ENCODE data around the gene MLX. TPM values are rescaled to one million over a fixed set of nuclear protein-coding genes. Genes with fewer than 3 reads are reported as not detected.

MLX gene
- total RNA-seq, 2 experiments from 2014 or later: 42.7 to 45.9 TPM

GRCh38 chr17:42596386-42596785 lies 29.5 kb downstream of the MLX start:
- Mint-ChIP-seq H3K36me3 (ENCODE audit: low read depth) (peaks cover 6% of the 10 kb centered on the region), H3K4me1 (ENCODE audit: low read depth) (peaks cover 18% of the 10 kb centered on the region), H3K27ac (peak overlapping the region; percentile 53), H3K27me3 (no peaks in the 10 kb centered on the region), H3K4me3 (no peak overlapping the region), H3K9me3 (no peaks in the 10 kb centered on the region)
- ChIA-PET POLR2A (interaction anchor here (1.1 kb wide), 1 partner anchor 19 kb away, joined by 4 read pairs; the partner anchor contains the start of gene PSMC3IP), CTCF (no interaction called here)
- intact Hi-C loops (cut with micrococcal nuclease): no loop called here
- DNase-seq (no peak), ATAC-seq (no peak)
- TF ChIP-seq CTCF (IDR thresholded peaks at IDR 0.05): no peak

GRCh38 chr17:42598905-42599304 lies 32.0 kb downstream of the MLX start:
- peaks cover 25% of the 10 kb centered on the region for H3K4me1 Mint-ChIP-seq (ENCODE audit: low read depth)
- DNase-seq (no peak), ATAC-seq (no peak)
- H3K36me3 Mint-ChIP-seq (ENCODE audit: low read depth): peaks cover 9% of the 10 kb centered on the region
- TF ChIP-seq CTCF (IDR thresholded peaks at IDR 0.05): no peak
- H3K27ac Mint-ChIP-seq: no peak overlapping the region
- POLR2A ChIA-PET: interaction anchor here (1.0 to 1.7 kb wide), 2 partner anchors 9 to 22 kb away, joined by 4 to 9 read pairs; no protein-coding TSS in a partner anchor
- CTCF ChIA-PET: interaction anchor here (2.1 to 6.1 kb wide), 3 partner anchors 9 to 165 kb away, joined by 6 to 46 read pairs (median 7); partner anchors contain the start of gene PSMC3IP
- H3K27me3 Mint-ChIP-seq: no peaks in the 10 kb centered on the region
- intact Hi-C loops (cut with micrococcal nuclease): no loop called here
- H3K9me3 Mint-ChIP-seq: no peaks in the 10 kb centered on the region
- no peak overlapping the region for H3K4me3 Mint-ChIP-seq

- intact Hi-C loops (cut with micrococcal nuclease): no loop called here
- DNase-seq: no peak
- Mint-ChIP-seq H3K9me3 (no peaks in the 10 kb centered on the region), H3K4me3 (no peak overlapping the region), H3K36me3 (ENCODE audit: low read depth) (peaks cover 7% of the 10 kb centered on the region), H3K27me3 (no peaks in the 10 kb centered on the region), H3K27ac (peak overlapping the region; percentile 16), H3K4me1 (ENCODE audit: low read depth) (peaks cover 53% of the 10 kb centered on the region)
- no peak for ATAC-seq
- no peak for TF ChIP-seq CTCF (IDR thresholded peaks at IDR 0.05)
- ChIA-PET POLR2A (no interaction called here), CTCF (interaction anchor here (6.1 kb wide), 1 partner anchor 25 kb away, joined by 46 read pairs; the partner anchor contains the start of gene PSMC3IP)
Observed at GRCh38 chr17:42603318-42603717, 36.4 kb downstream of the MLX start.

- ATAC-seq (no peak), DNase-seq (no peak)
- peaks cover 42% of the 10 kb centered on the region for H3K4me1 Mint-ChIP-seq (ENCODE audit: low read depth)
- ChIA-PET POLR2A (interaction anchor here (0.6 to 1.6 kb wide), 8 partner anchors 9 to 77 kb away, joined by 3 to 9 read pairs (median 4); no protein-coding TSS in a partner anchor), CTCF (interaction anchor here (1.3 to 3.3 kb wide), 7 partner anchors 10 to 321 kb away, joined by 3 to 33 read pairs (median 6); partner anchors contain the start of genes PSMC3IP and TUBG2)
- H3K4me3 Mint-ChIP-seq: peak overlapping the region; percentile 99
- peaks cover 19% of the 10 kb centered on the region for H3K36me3 Mint-ChIP-seq (ENCODE audit: low read depth)
- no peaks in the 10 kb centered on the region for H3K27me3 Mint-ChIP-seq
- H3K9me3 Mint-ChIP-seq: no peaks in the 10 kb centered on the region
- intact Hi-C loops (cut with micrococcal nuclease): no loop called here
- TF ChIP-seq CTCF (IDR thresholded peaks at IDR 0.05): no peak
- peak overlapping the region; percentile 97 for H3K27ac Mint-ChIP-seq
Observed at GRCh38 chr17:42607769-42608168, 40.9 kb downstream of the MLX start.
